ENCODE data around the gene CCDC34. TPM values are rescaled to one million over a fixed set of nuclear protein-coding genes. Genes with fewer than 3 reads are reported as not detected.

Gene CCDC34
- total RNA-seq, 1 experiment from 2014 or later, result 10.1 TPM

GRCh38 chr11:27392278-27393114 is 29.5 kb upstream of the CCDC34 start:
- peak; percentile 64 for DNase-seq (ENCODE audit: low spot score)

- DNase-seq (ENCODE audit: low spot score), result peak; percentile 12
Observed at GRCh38 chr11:27391331-27392015, 28.5 kb upstream of the CCDC34 start.

- peak; percentile 19 for DNase-seq (ENCODE audit: low spot score)
Observed at GRCh38 chr11:27390318-27391295, 27.6 kb upstream of the CCDC34 start.

GRCh38 chr11:27388869-27389268 is 25.9 kb upstream of the CCDC34 start:
- peak; percentile 71 for DNase-seq (ENCODE audit: low spot score)

GRCh38 chr11:27388001-27388400 is 25.0 kb upstream of the CCDC34 start:
- DNase-seq (ENCODE audit: low spot score), result no peak

GRCh38 chr11:27387362-27387761 is 24.3 kb upstream of the CCDC34 start:
- DNase-seq (ENCODE audit: low spot score), result no peak

GRCh38 chr11:27386181-27386845 is 23.3 kb upstream of the CCDC34 start:
- DNase-seq (ENCODE audit: low spot score), result no peak

- DNase-seq (ENCODE audit: low spot score), result no peak
Observed at GRCh38 chr11:27385245-27385644, 22.2 kb upstream of the CCDC34 start.

- DNase-seq (ENCODE audit: low spot score), result no peak
Observed at GRCh38 chr11:27384227-27384626, 21.2 kb upstream of the CCDC34 start.

- no peak for DNase-seq (ENCODE audit: low spot score)
Observed at GRCh38 chr11:27383645-27384044, 20.6 kb upstream of the CCDC34 start.

GRCh38 chr11:27381238-27381666 is 18.2 kb upstream of the CCDC34 start:
- no peak for DNase-seq (ENCODE audit: low spot score)

- DNase-seq (ENCODE audit: low spot score), result no peak
Observed at GRCh38 chr11:27380771-27381170, 17.8 kb upstream of the CCDC34 start.

GRCh38 chr11:27379449-27379848 is 16.4 kb upstream of the CCDC34 start:
- no peak for DNase-seq (ENCODE audit: low spot score)

- DNase-seq (ENCODE audit: low spot score), result no peak
Observed at GRCh38 chr11:27375370-27375769, 12.4 kb upstream of the CCDC34 start.

GRCh38 chr11:27373856-27374602 is 11.0 kb upstream of the CCDC34 start:
- no peak for DNase-seq (ENCODE audit: low spot score)

GRCh38 chr11:27373392-27373791 is 10.4 kb upstream of the CCDC34 start:
- DNase-seq (ENCODE audit: low spot score), result no peak

GRCh38 chr11:27372164-27372563 is 9.1 kb upstream of the CCDC34 start:
- no peak for DNase-seq (ENCODE audit: low spot score)

GRCh38 chr11:27371489-27371888 is 8.5 kb upstream of the CCDC34 start:
- no peak for DNase-seq (ENCODE audit: low spot score)

- DNase-seq (ENCODE audit: low spot score), result no peak
Observed at GRCh38 chr11:27370374-27370773, 7.4 kb upstream of the CCDC34 start.

GRCh38 chr11:27367881-27368280 is 4.9 kb upstream of the CCDC34 start:
- DNase-seq (ENCODE audit: low spot score), result no peak

Measured in HT-29 (cell line).